Activated T-cell treated with anti-CD3 and anti-CD28 coated beads, Interleukin-2, amount 50 U/mL, for 24 hours (primary cell): ENCODE data around the gene TMEM185B.
"Not testable (repeated sequence)": the region's sequence is repeated elsewhere in the genome, so short reads cannot be mapped to it uniquely, and the experiment has no call there.

Source experiments
- DNase-seq: peaks from one replicate; pipeline ENCODE4 v3.0.0-alpha.2; 2020
- H3K27ac Mint-ChIP-seq: 2 replicates; pipeline ENCODE4 v1.8.0; 2020; ENCODE audit warnings: mild to moderate bottlenecking, mixed read lengths
- H3K27me3 Mint-ChIP-seq: 2 replicates; pipeline ENCODE4 v1.8.0; 2020; ENCODE audit warnings: mixed read lengths
- H3K36me3 Mint-ChIP-seq: 2 replicates; pipeline ENCODE4 v1.8.0; 2020; ENCODE audit warnings: low read depth, mixed read lengths
- H3K4me1 Mint-ChIP-seq: 2 replicates; pipeline ENCODE4 v1.8.0; 2020; ENCODE audit warnings: low read depth, mixed read lengths
- H3K4me3 Mint-ChIP-seq: 2 replicates; pipeline ENCODE4 v1.8.0; 2020; ENCODE audit warnings: mild to moderate bottlenecking, moderate library complexity, mixed read lengths
- H3K9me3 Mint-ChIP-seq: 2 replicates; pipeline ENCODE4 v1.8.0; 2020; ENCODE audit warnings: mixed read lengths

Gene TMEM185B

GRCh38 chr2:120218181-120218580, 5.0 kb downstream of the TMEM185B start:
- DNase-seq, result no peak
- Mint-ChIP-seq H3K4me3 (no peak overlapping the region), H3K9me3 (peaks cover 24% of the 10 kb centered on the region), H3K4me1 (peaks cover 34% of the 10 kb centered on the region), H3K27ac (no peak overlapping the region), H3K36me3 (peaks cover 67% of the 10 kb centered on the region), H3K27me3 (no peaks in the 10 kb centered on the region)

GRCh38 chr2:120210270-120210693, 12.9 kb downstream of the TMEM185B start:
- DNase-seq, result no peak
- peaks cover 5% of the 10 kb centered on the region for H3K4me1 Mint-ChIP-seq
- no peak overlapping the region for H3K27ac Mint-ChIP-seq
- H3K9me3 Mint-ChIP-seq, result no peaks in the 10 kb centered on the region
- no peaks in the 10 kb centered on the region for H3K36me3 Mint-ChIP-seq
- no peak overlapping the region for H3K4me3 Mint-ChIP-seq
- no peaks in the 10 kb centered on the region for H3K27me3 Mint-ChIP-seq

- H3K27ac Mint-ChIP-seq, result no peak overlapping the region
Observed at GRCh38 chr2:120209427-120210269, 13.6 kb downstream of the TMEM185B start.

GRCh38 chr2:120208381-120209353, 14.5 kb downstream of the TMEM185B start:
- Mint-ChIP-seq H3K4me1 (peaks cover 5% of the 10 kb centered on the region), H3K4me3 (no peak overlapping the region), H3K27ac (no peak overlapping the region), H3K9me3 (no peaks in the 10 kb centered on the region), H3K27me3 (no peaks in the 10 kb centered on the region), H3K36me3 (no peaks in the 10 kb centered on the region)
- no peak for DNase-seq

More at GRCh38 chr2:120209427-120210269, 13.6 kb downstream of the TMEM185B start:
- H3K4me1 Mint-ChIP-seq, result peaks cover 5% of the 10 kb centered on the region
- no peaks in the 10 kb centered on the region for H3K36me3 Mint-ChIP-seq
- H3K4me3 Mint-ChIP-seq, result no peak overlapping the region
- no peaks in the 10 kb centered on the region for H3K27me3 Mint-ChIP-seq
- H3K9me3 Mint-ChIP-seq, result no peaks in the 10 kb centered on the region
- DNase-seq, result no peak

GRCh38 chr2:120206022-120206581, 17.1 kb downstream of the TMEM185B start:
- DNase-seq, result peak; percentile 70
- Mint-ChIP-seq H3K4me1 (peaks cover 2% of the 10 kb centered on the region), H3K9me3 (no peaks in the 10 kb centered on the region), H3K36me3 (no peaks in the 10 kb centered on the region), H3K27me3 (no peaks in the 10 kb centered on the region), H3K27ac (no peak overlapping the region), H3K4me3 (no peak overlapping the region)

- Mint-ChIP-seq H3K36me3 (no peaks in the 10 kb centered on the region), H3K27me3 (no peaks in the 10 kb centered on the region), H3K4me1 (peaks cover 2% of the 10 kb centered on the region), H3K27ac (no peak overlapping the region), H3K9me3 (no peaks in the 10 kb centered on the region), H3K4me3 (no peak overlapping the region)
- DNase-seq, result no peak
Observed at GRCh38 chr2:120204945-120205670, 18.1 kb downstream of the TMEM185B start.

GRCh38 chr2:120204417-120204816, 18.8 kb downstream of the TMEM185B start:
- H3K27me3 Mint-ChIP-seq, result no peaks in the 10 kb centered on the region
- DNase-seq, result no peak
- peaks cover 1% of the 10 kb centered on the region for H3K4me1 Mint-ChIP-seq
- H3K9me3 Mint-ChIP-seq, result no peaks in the 10 kb centered on the region
- no peak overlapping the region for H3K27ac Mint-ChIP-seq
- no peak overlapping the region for H3K4me3 Mint-ChIP-seq
- no peaks in the 10 kb centered on the region for H3K36me3 Mint-ChIP-seq

- no peak for DNase-seq
- no peaks in the 10 kb centered on the region for H3K4me1 Mint-ChIP-seq
- H3K9me3 Mint-ChIP-seq, result no peaks in the 10 kb centered on the region
- no peak overlapping the region for H3K27ac Mint-ChIP-seq
- no peaks in the 10 kb centered on the region for H3K36me3 Mint-ChIP-seq
- no peak overlapping the region for H3K4me3 Mint-ChIP-seq
- no peaks in the 10 kb centered on the region for H3K27me3 Mint-ChIP-seq
Observed at GRCh38 chr2:120204022-120204405, 19.2 kb downstream of the TMEM185B start.

- Mint-ChIP-seq H3K27me3 (no peaks in the 10 kb centered on the region), H3K4me1 (no peaks in the 10 kb centered on the region), H3K36me3 (no peaks in the 10 kb centered on the region), H3K9me3 (peaks cover 3% of the 10 kb centered on the region), H3K4me3 (no peak overlapping the region), H3K27ac (no peak overlapping the region)
- DNase-seq, result no peak
Observed at GRCh38 chr2:120203251-120204021, 19.8 kb downstream of the TMEM185B start.

GRCh38 chr2:120199817-120200459, 23.3 kb downstream of the TMEM185B start:
- not testable (repeated sequence) for H3K9me3 Mint-ChIP-seq, DNase-seq, H3K4me1 Mint-ChIP-seq, H3K4me3 Mint-ChIP-seq, H3K27me3 Mint-ChIP-seq, H3K36me3 Mint-ChIP-seq, H3K27ac Mint-ChIP-seq

GRCh38 chr2:120195553-120195952, 27.6 kb downstream of the TMEM185B start:
- no peaks in the 10 kb centered on the region for H3K4me1 Mint-ChIP-seq
- H3K36me3 Mint-ChIP-seq, result peaks cover 8% of the 10 kb centered on the region
- no peak overlapping the region for H3K27ac Mint-ChIP-seq
- peaks cover 18% of the 10 kb centered on the region for H3K9me3 Mint-ChIP-seq
- H3K4me3 Mint-ChIP-seq, result no peak overlapping the region
- no peak for DNase-seq
- H3K27me3 Mint-ChIP-seq, result no peaks in the 10 kb centered on the region

GRCh38 chr2:120192280-120192679, 30.9 kb downstream of the TMEM185B start:
- Mint-ChIP-seq H3K4me1 (no peaks in the 10 kb centered on the region), H3K36me3 (peaks cover 4% of the 10 kb centered on the region), H3K4me3 (no peak overlapping the region), H3K9me3 (peaks cover 12% of the 10 kb centered on the region), H3K27me3 (no peaks in the 10 kb centered on the region), H3K27ac (no peak overlapping the region)
- DNase-seq, result no peak

GRCh38 chr2:120189189-120189588, 34.0 kb downstream of the TMEM185B start:
- H3K4me3 Mint-ChIP-seq, result no peak overlapping the region
- no peaks in the 10 kb centered on the region for H3K4me1 Mint-ChIP-seq
- H3K27me3 Mint-ChIP-seq, result no peaks in the 10 kb centered on the region
- peaks cover 12% of the 10 kb centered on the region for H3K9me3 Mint-ChIP-seq
- H3K27ac Mint-ChIP-seq, result no peak overlapping the region
- DNase-seq, result no peak
- H3K36me3 Mint-ChIP-seq, result peaks cover 4% of the 10 kb centered on the region
